ENCODE data around the gene LHPP.

DNA sequence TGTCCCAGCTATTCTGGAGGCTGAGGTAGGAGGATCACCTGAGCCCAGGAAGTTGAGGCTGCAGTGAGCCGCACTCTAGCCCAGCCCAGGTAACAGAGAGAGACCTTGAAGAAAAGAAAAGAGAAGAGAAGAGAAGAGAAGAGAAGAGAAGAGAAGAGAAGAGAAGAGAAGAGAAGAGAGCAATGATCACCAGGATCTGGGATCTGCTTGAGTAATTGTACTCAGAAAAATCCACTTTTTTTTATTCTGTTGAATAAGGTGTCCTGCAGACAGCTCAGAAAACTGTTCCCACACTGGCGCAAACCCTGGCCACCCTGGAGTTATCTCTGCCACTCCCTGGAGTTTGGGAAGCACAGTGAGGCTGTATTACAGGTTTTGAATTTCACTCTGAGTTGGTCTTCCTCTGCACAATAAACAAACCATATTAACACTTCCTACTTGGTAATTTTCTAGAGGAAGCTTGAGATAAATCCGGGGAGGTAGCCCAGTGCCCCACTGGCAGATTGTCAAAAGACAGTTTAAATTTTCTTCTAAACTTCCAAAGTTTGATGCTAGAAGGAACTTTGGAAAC is 33.3 kb upstream of the LHPP start:
- TF ChIP-seq ARNTL (CRISPR knock-in tag; IDR thresholded peaks at IDR 0.05; ENCODE audit: borderline replicate concordance, low read depth): no peak
- no peak for TF ChIP-seq ZFP30 (CRISPR knock-in tag; IDR thresholded peaks at IDR 0.05)
- no peak for TF ChIP-seq ZC3H10 (CRISPR knock-in tag; IDR thresholded peaks at IDR 0.05)
- TF ChIP-seq, protein P1, sequence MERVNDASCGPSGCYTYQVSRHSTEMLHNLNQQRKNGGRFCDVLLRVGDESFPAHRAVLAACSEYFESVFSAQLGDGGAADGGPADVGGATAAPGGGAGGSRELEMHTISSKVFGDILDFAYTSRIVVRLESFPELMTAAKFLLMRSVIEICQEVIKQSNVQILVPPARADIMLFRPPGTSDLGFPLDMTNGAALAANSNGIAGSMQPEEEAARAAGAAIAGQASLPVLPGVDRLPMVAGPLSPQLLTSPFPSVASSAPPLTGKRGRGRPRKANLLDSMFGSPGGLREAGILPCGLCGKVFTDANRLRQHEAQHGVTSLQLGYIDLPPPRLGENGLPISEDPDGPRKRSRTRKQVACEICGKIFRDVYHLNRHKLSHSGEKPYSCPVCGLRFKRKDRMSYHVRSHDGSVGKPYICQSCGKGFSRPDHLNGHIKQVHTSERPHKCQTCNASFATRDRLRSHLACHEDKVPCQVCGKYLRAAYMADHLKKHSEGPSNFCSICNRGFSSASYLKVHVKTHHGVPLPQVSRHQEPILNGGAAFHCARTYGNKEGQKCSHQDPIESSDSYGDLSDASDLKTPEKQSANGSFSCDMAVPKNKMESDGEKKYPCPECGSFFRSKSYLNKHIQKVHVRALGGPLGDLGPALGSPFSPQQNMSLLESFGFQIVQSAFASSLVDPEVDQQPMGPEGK (CRISPR knock-in tag; IDR thresholded peaks at IDR 0.05; ENCODE audit: borderline replicate concordance): no peak
- TF ChIP-seq, protein P2, sequence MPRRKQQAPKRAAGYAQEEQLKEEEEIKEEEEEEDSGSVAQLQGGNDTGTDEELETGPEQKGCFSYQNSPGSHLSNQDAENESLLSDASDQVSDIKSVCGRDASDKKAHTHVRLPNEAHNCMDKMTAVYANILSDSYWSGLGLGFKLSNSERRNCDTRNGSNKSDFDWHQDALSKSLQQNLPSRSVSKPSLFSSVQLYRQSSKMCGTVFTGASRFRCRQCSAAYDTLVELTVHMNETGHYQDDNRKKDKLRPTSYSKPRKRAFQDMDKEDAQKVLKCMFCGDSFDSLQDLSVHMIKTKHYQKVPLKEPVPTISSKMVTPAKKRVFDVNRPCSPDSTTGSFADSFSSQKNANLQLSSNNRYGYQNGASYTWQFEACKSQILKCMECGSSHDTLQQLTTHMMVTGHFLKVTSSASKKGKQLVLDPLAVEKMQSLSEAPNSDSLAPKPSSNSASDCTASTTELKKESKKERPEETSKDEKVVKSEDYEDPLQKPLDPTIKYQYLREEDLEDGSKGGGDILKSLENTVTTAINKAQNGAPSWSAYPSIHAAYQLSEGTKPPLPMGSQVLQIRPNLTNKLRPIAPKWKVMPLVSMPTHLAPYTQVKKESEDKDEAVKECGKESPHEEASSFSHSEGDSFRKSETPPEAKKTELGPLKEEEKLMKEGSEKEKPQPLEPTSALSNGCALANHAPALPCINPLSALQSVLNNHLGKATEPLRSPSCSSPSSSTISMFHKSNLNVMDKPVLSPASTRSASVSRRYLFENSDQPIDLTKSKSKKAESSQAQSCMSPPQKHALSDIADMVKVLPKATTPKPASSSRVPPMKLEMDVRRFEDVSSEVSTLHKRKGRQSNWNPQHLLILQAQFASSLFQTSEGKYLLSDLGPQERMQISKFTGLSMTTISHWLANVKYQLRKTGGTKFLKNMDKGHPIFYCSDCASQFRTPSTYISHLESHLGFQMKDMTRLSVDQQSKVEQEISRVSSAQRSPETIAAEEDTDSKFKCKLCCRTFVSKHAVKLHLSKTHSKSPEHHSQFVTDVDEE (CRISPR knock-in tag; IDR thresholded peaks at IDR 0.05): no peak
- TF ChIP-seq, protein P3, sequence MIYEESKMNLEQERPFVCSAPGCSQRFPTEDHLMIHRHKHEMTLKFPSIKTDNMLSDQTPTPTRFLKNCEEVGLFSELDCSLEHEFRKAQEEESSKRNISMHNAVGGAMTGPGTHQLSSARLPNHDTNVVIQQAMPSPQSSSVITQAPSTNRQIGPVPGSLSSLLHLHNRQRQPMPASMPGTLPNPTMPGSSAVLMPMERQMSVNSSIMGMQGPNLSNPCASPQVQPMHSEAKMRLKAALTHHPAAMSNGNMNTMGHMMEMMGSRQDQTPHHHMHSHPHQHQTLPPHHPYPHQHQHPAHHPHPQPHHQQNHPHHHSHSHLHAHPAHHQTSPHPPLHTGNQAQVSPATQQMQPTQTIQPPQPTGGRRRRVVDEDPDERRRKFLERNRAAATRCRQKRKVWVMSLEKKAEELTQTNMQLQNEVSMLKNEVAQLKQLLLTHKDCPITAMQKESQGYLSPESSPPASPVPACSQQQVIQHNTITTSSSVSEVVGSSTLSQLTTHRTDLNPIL (CRISPR knock-in tag; IDR thresholded peaks at IDR 0.05; ENCODE audit: low read depth): no peak
- TF ChIP-seq ZFP3 (CRISPR knock-in tag; IDR thresholded peaks at IDR 0.05): no peak
- TF ChIP-seq ZNF8 (CRISPR knock-in tag; IDR thresholded peaks at IDR 0.05): no peak
- no peak for TF ChIP-seq SNAI2 (CRISPR knock-in tag; IDR thresholded peaks at IDR 0.05)
- no peak for TF ChIP-seq TOX (CRISPR knock-in tag; IDR thresholded peaks at IDR 0.05; ENCODE audit: borderline replicate concordance)
- TF ChIP-seq GLIS3 (CRISPR knock-in tag; IDR thresholded peaks at IDR 0.05): no peak
- TF ChIP-seq OSR1 (CRISPR knock-in tag; IDR thresholded peaks at IDR 0.05): no peak

Data from SK-N-SH treated with all-trans-retinoic acid at 6 μM for 48 hours (cell line).